ENCODE measurements around the gene ATPAF2.

DNA sequence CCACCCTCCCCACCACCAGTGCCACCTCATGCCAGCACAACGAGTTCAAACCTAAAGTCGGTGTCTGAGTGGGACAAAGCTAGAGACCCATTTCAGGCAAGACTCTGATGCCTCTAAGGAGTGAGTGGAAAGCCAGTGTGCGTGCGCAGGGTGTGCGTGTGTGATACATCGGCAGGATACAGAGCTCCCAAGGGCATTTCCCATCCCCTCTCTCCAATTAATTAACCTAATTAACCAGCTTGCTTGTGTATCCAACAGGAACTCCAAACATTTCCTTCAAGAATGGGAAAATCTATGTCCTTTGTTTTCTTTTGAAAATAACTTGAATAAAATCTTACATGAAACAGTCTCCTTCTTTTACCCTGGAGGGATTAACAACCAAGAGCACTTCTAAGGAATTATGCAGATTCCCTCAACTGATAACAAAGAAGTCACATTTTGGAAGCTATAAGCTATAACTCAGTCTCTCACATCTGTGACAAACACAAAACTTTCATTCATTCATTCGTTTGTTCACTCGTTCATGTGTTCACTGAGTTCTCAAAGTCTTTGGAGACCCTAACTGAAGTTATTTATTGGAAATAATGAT, 9.9 kb downstream of the ATPAF2 start:
- TF ChIP-seq RNF2 (IDR thresholded peaks at IDR 0.05; ENCODE audit: borderline replicate concordance, low read depth) (no peak), HDAC2 (IDR thresholded peaks at IDR 0.05) (no peak), CEBPB (IDR thresholded peaks at IDR 0.05) (no peak), EP300 (IDR thresholded peaks at IDR 0.05) (no peak), PHF8 (IDR thresholded peaks at IDR 0.05; ENCODE audit: borderline replicate concordance, low read depth) (no peak), HOXB13 (CRISPR knock-in tag; IDR thresholded peaks at IDR 0.05; ENCODE audit: low read depth) (no peak), RAD21 (conservative IDR thresholded peaks at IDR 0.05 in 1 of 2, IDR thresholded peaks at IDR 0.05 in 1 of 2) (no peak)
- TF ChIP-seq, protein P1, sequence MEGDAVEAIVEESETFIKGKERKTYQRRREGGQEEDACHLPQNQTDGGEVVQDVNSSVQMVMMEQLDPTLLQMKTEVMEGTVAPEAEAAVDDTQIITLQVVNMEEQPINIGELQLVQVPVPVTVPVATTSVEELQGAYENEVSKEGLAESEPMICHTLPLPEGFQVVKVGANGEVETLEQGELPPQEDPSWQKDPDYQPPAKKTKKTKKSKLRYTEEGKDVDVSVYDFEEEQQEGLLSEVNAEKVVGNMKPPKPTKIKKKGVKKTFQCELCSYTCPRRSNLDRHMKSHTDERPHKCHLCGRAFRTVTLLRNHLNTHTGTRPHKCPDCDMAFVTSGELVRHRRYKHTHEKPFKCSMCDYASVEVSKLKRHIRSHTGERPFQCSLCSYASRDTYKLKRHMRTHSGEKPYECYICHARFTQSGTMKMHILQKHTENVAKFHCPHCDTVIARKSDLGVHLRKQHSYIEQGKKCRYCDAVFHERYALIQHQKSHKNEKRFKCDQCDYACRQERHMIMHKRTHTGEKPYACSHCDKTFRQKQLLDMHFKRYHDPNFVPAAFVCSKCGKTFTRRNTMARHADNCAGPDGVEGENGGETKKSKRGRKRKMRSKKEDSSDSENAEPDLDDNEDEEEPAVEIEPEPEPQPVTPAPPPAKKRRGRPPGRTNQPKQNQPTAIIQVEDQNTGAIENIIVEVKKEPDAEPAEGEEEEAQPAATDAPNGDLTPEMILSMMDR (IDR thresholded peaks at IDR 0.05) = no peak
- TF ChIP-seq, protein P2, sequence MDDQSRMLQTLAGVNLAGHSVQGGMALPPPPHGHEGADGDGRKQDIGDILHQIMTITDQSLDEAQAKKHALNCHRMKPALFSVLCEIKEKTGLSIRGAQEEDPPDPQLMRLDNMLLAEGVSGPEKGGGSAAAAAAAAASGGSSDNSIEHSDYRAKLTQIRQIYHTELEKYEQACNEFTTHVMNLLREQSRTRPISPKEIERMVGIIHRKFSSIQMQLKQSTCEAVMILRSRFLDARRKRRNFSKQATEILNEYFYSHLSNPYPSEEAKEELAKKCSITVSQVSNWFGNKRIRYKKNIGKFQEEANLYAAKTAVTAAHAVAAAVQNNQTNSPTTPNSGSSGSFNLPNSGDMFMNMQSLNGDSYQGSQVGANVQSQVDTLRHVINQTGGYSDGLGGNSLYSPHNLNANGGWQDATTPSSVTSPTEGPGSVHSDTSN (IDR thresholded peaks at IDR 0.05) = no peak
